H9 (cell line): ENCODE measurements around the gene ZSCAN16. TPM values are rescaled to one million over a fixed set of nuclear protein-coding genes. Genes with fewer than 3 reads are reported as not detected.

ENCODE experiments used
- DNase-seq: peaks from one replicate; pipeline ENCODE4 v3.0.0-alpha.2; 2017
- H2AFZ ChIP-seq: one replicate; pipeline ENCODE4 v1.6.1; 2013; ENCODE audit warnings: mild to moderate bottlenecking, low read length, control low read depth, moderate library complexity
- H2AK5ac ChIP-seq: 2 replicates; pipeline ENCODE4 v1.6.1; 2013; ENCODE audit warnings: low read length, control low read depth, mixed read lengths; ENCODE audit not compliant: insufficient read length
- H2BK120ac ChIP-seq: one replicate; pipeline ENCODE4 v1.6.1; 2013; ENCODE audit warnings: low read depth, mild to moderate bottlenecking, low read length, control low read depth, inconsistent platforms; ENCODE audit not compliant: poor library complexity, severe bottlenecking
- H2BK12ac ChIP-seq: 2 replicates; pipeline ENCODE4 v1.6.1; 2013; ENCODE audit warnings: low read length, control low read depth, mixed read lengths, low read depth; ENCODE audit not compliant: insufficient read length
- H2BK15ac ChIP-seq: 2 replicates; pipeline ENCODE4 v1.6.1; 2013; ENCODE audit warnings: low read depth, low read length, control low read depth
- H2BK20ac ChIP-seq: one replicate; pipeline ENCODE4 v1.6.1; 2013; ENCODE audit warnings: low read depth, mild to moderate bottlenecking, low read length, control low read depth, inconsistent platforms; ENCODE audit not compliant: poor library complexity, severe bottlenecking
- H2BK5ac ChIP-seq: 2 replicates; pipeline ENCODE4 v1.6.1; 2013; ENCODE audit warnings: low read length, control low read depth, mixed read lengths; ENCODE audit not compliant: insufficient read length
- H3K14ac ChIP-seq: 2 replicates; pipeline ENCODE4 v1.6.1; 2013; ENCODE audit warnings: low read length, control low read depth; ENCODE audit not compliant: insufficient read depth
- H3K18ac ChIP-seq: 2 replicates; pipeline ENCODE4 v1.6.1; 2013; ENCODE audit warnings: low read depth, mild to moderate bottlenecking, mixed read lengths, low read length, control low read depth; ENCODE audit not compliant: insufficient read length
- H3K23ac ChIP-seq: 2 replicates; pipeline ENCODE4 v1.6.1; 2013; ENCODE audit warnings: low read length, control low read depth, mixed read lengths, low read depth; ENCODE audit not compliant: insufficient read length
- H3K23me2 ChIP-seq: 2 replicates; pipeline ENCODE4 v1.6.1; 2013; ENCODE audit warnings: low read depth, mild to moderate bottlenecking, mixed read lengths, low read length, control low read depth; ENCODE audit not compliant: insufficient read length, poor library complexity, severe bottlenecking
- H3K27ac ChIP-seq: 2 replicates; pipeline ENCODE4 v1.5.1; 2013; ENCODE audit warnings: low read length, control low read depth, mixed read lengths, low read depth; ENCODE audit not compliant: insufficient read length
- H3K27me3 ChIP-seq: 2 replicates; pipeline ENCODE4 v1.6.1; 2013; ENCODE audit warnings: low read length, control low read depth, inconsistent platforms; ENCODE audit not compliant: insufficient read depth
- H3K4ac ChIP-seq: 2 replicates; pipeline ENCODE4 v1.6.1; 2013; ENCODE audit warnings: low read depth, mild to moderate bottlenecking, control low read depth, inconsistent platforms, low read length, moderate library complexity
- H3K4me1 ChIP-seq: 2 replicates; pipeline ENCODE4 v1.6.1; 2013; ENCODE audit warnings: low read length, control low read depth, inconsistent platforms; ENCODE audit not compliant: insufficient read depth
- H3K4me2 ChIP-seq: 2 replicates; pipeline ENCODE4 v1.6.1; 2013; ENCODE audit warnings: low read length, control low read depth, mixed read lengths; ENCODE audit not compliant: insufficient read length, insufficient read depth
- H3K56ac ChIP-seq: 2 replicates; pipeline ENCODE4 v1.6.1; 2013; ENCODE audit warnings: low read depth, mild to moderate bottlenecking, mixed read lengths, low read length, control low read depth; ENCODE audit not compliant: insufficient read length
- H3K79me1 ChIP-seq: 2 replicates; pipeline ENCODE4 v1.6.1; 2013; ENCODE audit warnings: low read depth, mild to moderate bottlenecking, moderate library complexity, low read length, control low read depth, inconsistent platforms; ENCODE audit not compliant: insufficient read depth, poor library complexity, severe bottlenecking
- H3K79me2 ChIP-seq: 2 replicates; pipeline ENCODE4 v1.6.1; 2013; ENCODE audit warnings: low read length, control low read depth, inconsistent platforms; ENCODE audit not compliant: insufficient read depth
- H3K9ac ChIP-seq: 2 replicates; pipeline ENCODE4 v1.6.1; 2013; ENCODE audit warnings: low read length, control low read depth, mixed read lengths; ENCODE audit not compliant: insufficient read length; ENCODE audit errors: extremely low read depth
- H3K9me3 ChIP-seq: one replicate; pipeline ENCODE4 v1.6.1; 2013; ENCODE audit warnings: low read depth, low read length, inconsistent platforms; ENCODE audit not compliant: control insufficient read depth
- H3T11ph ChIP-seq: one replicate; pipeline ENCODE4 v1.6.1; 2013; ENCODE audit warnings: mild to moderate bottlenecking, low read length, control low read depth, inconsistent platforms
- H4K20me1 ChIP-seq: one replicate; pipeline ENCODE4 v1.6.1; 2013; ENCODE audit not compliant: control insufficient read depth, insufficient read length, insufficient read depth
- H4K5ac ChIP-seq: 2 replicates; pipeline ENCODE4 v1.6.1; 2013; ENCODE audit warnings: low read depth, mild to moderate bottlenecking, mixed read lengths, low read length, control low read depth; ENCODE audit not compliant: insufficient read length
- H4K8ac ChIP-seq: replicated peaks from 2 replicates; pipeline ENCODE4 v1.6.1; 2013; ENCODE audit warnings: low read length, control low read depth, mixed read lengths, low read depth; ENCODE audit not compliant: insufficient read length
- H4K91ac ChIP-seq: 2 replicates; pipeline ENCODE4 v1.6.1; 2013; ENCODE audit warnings: low read depth, mild to moderate bottlenecking, moderate library complexity, mixed read lengths, low read length, control low read depth; ENCODE audit not compliant: insufficient read length
- H3K27ac Mint-ChIP-seq, 3 experiments: 2 replicates in 2 of 3; 3 replicates in 1 of 3; pipeline ENCODE4 v1.8.0; 2020 to 2021; ENCODE audit warnings: mixed read lengths in 3 of 3, mild to moderate bottlenecking in 1 of 3, moderate library complexity in 1 of 3
- H3K27me3 Mint-ChIP-seq: 2 replicates; pipeline ENCODE4 v1.8.0; 2021; ENCODE audit warnings: low read depth, mild to moderate bottlenecking, moderate library complexity, mixed read lengths
- H3K36me3 Mint-ChIP-seq, 3 experiments: 2 replicates in 2 of 3; 3 replicates in 1 of 3; pipeline ENCODE4 v1.8.0; 2020 to 2021; ENCODE audit warnings: low read depth in 3 of 3, mixed read lengths in 3 of 3; ENCODE audit not compliant: insufficient read depth in 1 of 3
- H3K4me1 Mint-ChIP-seq, 2 experiments: 2 replicates each; pipeline ENCODE4 v1.8.0; 2020; ENCODE audit warnings: mixed read lengths in 2 of 2
- H3K4me3 Mint-ChIP-seq, 2 experiments: 2 replicates in 1 of 2; 3 replicates in 1 of 2; pipeline ENCODE4 v1.8.0; 2020 to 2021; ENCODE audit warnings: mild to moderate bottlenecking in 2 of 2, mixed read lengths in 2 of 2, moderate library complexity in 1 of 2
- H3K9me3 Mint-ChIP-seq, 2 experiments: 2 replicates in 1 of 2; 3 replicates in 1 of 2; pipeline ENCODE4 v1.8.0; 2020; ENCODE audit warnings: mild to moderate bottlenecking in 2 of 2, mixed read lengths in 2 of 2, moderate library complexity in 1 of 2
- WGBS: extraction: QIAGEN DNeasy Blood & Tissue Kit; methylation state at CpG from one replicate; pipeline ENCODE4 v1.1.7; 2013; ENCODE audit warnings: missing lambda C conversion rate, low lambda C conversion rate, mixed read lengths; ENCODE audit not compliant: insufficient read length; ENCODE audit errors: extremely low coverage; 5-methylcytosine and 5-hydroxymethylcytosine counted together
- total RNA-seq: library from RNA; stranded (reverse); gene quantifications from 2 replicates; pipeline ENCODE4 v1.2.1, GENCODE V29; 2021
- TF ChIP-seq, protein P1 (sequence below): fragments of 200-600 bp; sonication (generic); conservative IDR thresholded peaks from 3 replicates; pipeline ENCODE4 v1.8.0; 2021; ENCODE audit warnings: antibody characterized with exemption, mild to moderate bottlenecking

Gene ZSCAN16
- total RNA-seq, 1 experiment from 2014 or later: 11.0 TPM

DNA sequence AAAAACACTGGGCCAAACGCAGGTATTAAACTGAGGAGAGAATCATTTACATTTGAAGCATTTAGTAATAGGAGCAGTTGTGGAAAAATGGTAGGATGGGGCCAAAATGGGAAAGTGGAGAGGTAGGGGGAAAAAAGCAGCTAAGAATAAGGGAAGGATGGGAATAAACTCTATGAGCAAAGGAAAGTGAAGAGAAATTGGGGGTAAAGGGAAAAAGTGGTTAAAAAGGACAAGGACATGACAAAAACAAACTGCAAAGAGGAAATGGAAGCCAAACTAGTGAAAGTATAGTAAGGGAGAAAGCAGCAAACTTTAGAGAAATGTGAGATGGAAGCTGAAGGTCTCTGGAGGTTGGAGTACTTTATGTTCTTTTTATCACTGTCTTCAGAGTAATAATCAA lies 6.2 kb upstream of the ZSCAN16 start:
- no peak overlapping the region for H2AK5ac ChIP-seq
- no peak overlapping the region for H4K5ac ChIP-seq
- H3K79me2 ChIP-seq: no peaks in the 10 kb centered on the region
- no peaks in the 10 kb centered on the region for H3K4me1 ChIP-seq
- H3K27ac ChIP-seq: no peak overlapping the region
- Mint-ChIP-seq H3K36me3 (peaks cover 7 to 34% (median 25%) of the 10 kb centered on the region in 3 experiments; a peak in 6 of 7 replicates), H3K27me3 (no peaks in the 10 kb centered on the region), H3K9me3 (no peaks in the 10 kb centered on the region), H3K4me3 (no peak overlapping the region), H3K4me1 (no peaks in the 10 kb centered on the region), H3K27ac (no peak overlapping the region)
- no peak overlapping the region for H3K4ac ChIP-seq
- H2BK15ac ChIP-seq: no peak overlapping the region
- no peaks in the 10 kb centered on the region for H3K9me3 ChIP-seq
- H3K79me1 ChIP-seq: no peaks in the 10 kb centered on the region
- H2BK20ac ChIP-seq: no peak overlapping the region
- H4K8ac ChIP-seq: no peak overlapping the region
- H4K20me1 ChIP-seq: no peaks in the 10 kb centered on the region
- no peak overlapping the region for H3K9ac ChIP-seq
- H2AFZ ChIP-seq: no peak overlapping the region
- no peak overlapping the region for H2BK5ac ChIP-seq
- no peak overlapping the region for H3K4me2 ChIP-seq
- H2BK120ac ChIP-seq: no peak overlapping the region
- no peak for DNase-seq
- H3K27me3 ChIP-seq: no peaks in the 10 kb centered on the region
- H3K56ac ChIP-seq: no peak overlapping the region
- no peak overlapping the region for H4K91ac ChIP-seq
- TF ChIP-seq, protein P1, sequence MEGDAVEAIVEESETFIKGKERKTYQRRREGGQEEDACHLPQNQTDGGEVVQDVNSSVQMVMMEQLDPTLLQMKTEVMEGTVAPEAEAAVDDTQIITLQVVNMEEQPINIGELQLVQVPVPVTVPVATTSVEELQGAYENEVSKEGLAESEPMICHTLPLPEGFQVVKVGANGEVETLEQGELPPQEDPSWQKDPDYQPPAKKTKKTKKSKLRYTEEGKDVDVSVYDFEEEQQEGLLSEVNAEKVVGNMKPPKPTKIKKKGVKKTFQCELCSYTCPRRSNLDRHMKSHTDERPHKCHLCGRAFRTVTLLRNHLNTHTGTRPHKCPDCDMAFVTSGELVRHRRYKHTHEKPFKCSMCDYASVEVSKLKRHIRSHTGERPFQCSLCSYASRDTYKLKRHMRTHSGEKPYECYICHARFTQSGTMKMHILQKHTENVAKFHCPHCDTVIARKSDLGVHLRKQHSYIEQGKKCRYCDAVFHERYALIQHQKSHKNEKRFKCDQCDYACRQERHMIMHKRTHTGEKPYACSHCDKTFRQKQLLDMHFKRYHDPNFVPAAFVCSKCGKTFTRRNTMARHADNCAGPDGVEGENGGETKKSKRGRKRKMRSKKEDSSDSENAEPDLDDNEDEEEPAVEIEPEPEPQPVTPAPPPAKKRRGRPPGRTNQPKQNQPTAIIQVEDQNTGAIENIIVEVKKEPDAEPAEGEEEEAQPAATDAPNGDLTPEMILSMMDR: no peak
- no CpG with 5 or more reads among the region's 1 CpG for WGBS
- no peak overlapping the region for H3K14ac ChIP-seq
- H2BK12ac ChIP-seq: no peak overlapping the region
- H3K18ac ChIP-seq: no peak overlapping the region
- no peak overlapping the region for H3K23ac ChIP-seq
- no peaks in the 10 kb centered on the region for H3K23me2 ChIP-seq
- H3T11ph ChIP-seq: no peak overlapping the region
